ENCODE results near the gene THG1L.
"Not testable (repeated sequence)": the region's sequence is repeated elsewhere in the genome, so short reads cannot be mapped to it uniquely, and the experiment has no call there.

The THG1L gene

DNA sequence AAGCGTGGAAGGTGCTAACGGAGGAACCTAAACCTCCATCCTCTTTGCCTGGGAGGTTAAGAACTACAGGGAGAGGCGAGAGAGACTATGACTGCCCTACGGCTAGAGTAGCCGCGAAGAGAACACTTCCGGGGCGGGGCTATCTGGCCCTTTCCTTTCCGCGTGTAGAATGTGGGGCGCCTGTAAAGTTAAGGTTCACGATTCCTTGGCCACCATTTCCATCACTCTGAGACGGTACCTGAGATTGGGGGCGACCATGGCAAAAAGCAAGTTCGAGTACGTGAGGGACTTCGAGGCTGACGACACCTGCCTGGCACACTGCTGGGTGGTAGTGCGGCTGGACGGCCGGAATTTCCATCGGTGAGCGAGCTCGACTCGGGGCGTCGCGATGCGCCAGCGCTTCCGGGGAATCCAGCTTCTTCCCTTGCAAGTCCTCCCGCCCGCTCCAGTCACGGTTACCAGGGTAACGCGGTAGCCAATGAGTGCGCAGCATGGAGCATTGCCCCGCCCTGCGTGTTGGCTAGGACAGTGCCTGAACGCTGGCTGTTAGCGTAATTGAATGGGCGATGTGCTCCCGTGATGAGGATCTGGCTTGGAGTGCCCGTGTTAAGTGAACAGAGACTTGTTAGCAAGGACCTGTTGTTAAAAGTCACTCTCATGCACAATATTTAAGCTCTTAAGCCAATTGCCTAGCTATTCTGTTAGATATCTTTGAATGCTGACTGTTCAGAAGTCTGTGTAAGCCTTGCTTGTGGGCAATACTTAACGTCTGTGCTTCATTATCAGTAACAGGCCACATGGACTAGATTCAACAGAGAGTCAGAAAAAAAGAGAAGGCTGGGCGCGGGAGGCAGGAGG is at the start of gene THG1L:
Gene THG1L, plus strand, starts transcription at position 149 of the 858 bp plus-strand sequence. Its CDS starts 21 bp downstream, at position 170.
- DNase-seq (ENCODE audit: low read depth in 2 of 2), result peak; percentile 96 to 97

DNA sequence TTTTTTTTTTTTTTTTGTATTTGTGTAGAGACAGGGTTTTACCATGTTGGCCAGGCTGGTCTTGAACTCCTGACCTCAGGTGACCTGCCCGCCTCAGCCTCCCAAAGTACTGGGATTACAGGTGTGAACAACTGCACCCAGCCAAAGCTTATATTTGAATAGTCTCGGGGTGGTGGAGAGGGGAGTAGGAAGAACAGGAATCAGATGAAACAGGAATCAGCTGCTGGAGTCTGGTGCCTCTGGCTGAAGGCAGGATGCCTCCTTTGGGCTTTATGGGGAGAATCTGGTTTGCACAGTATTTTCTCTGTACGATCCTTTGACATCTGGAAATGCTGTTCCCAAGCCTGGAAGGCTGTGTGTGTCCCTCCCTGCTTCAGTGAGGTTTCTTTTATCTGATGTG is 49.0 kb upstream of the THG1L start:
- no peak for DNase-seq (ENCODE audit: low read depth in 2 of 2)

DNA sequence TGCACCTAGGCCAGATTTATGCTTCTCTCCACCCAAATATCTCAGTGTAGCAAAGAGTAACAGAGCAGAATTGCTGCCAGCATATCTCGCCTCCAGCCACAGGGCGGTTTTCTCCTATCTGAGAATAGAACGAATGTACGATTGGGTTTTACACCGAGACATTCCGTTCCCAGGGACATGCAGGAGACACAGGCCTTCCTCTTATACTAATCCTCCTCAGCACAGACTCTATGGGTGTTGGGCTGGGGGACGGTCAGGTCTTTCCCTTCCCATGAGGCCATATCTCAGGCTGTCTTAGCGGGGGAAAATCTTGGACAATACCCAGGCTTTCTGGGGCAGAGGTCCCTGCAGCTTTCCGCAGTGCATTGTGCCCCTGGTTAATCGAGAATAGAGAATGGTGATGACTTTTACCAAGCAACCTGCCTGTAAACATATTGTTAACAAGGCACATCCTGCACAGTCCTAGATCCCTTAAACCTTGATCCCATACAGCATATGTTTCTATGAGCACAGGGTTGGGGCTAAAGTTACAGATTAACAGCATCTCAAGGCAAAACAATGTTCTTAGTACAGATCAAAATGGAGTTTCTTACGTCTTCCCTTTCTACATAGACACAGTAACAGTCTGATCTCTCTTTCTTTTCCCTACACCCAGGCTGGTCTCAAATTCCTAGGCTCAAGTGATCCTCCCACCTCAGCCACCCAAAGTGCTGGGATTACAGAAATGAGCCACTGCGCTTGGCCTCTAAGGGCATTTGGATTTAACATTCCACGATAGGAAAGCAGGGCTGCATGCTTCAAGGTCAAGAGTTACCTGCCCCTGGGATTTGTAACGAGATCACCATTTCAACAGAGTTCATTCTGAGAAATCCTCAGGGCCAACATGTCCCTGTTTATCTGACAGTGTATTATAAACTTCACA is 44.7 kb upstream of the THG1L start:
- DNase-seq (ENCODE audit: low read depth in 2 of 2), result not testable (repeated sequence)

DNA sequence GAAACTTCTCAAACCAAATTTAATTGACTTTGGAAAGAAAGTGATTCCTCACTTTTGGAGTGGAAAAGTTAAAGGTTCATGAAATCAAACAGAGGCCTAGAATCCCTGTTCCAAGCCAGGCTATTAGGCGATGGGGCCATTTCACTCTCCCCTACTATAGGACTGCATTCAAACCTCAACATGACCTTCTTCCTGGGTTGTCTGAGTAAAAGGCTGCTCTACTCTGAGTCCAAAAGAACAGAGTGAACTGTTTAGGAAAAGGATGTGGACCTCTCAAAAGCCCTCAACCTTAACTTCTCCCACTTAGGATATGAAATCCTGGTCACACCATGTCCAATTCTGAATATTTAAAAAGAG is 44.0 kb upstream of the THG1L start:
- no peak for DNase-seq (ENCODE audit: low read depth in 2 of 2)

GRCh38 chr5:157689942-157690689 is 41.1 kb upstream of the THG1L start:
- no peak for DNase-seq (ENCODE audit: low read depth in 2 of 2)

- no peak for DNase-seq (ENCODE audit: low read depth in 2 of 2)
Measured at GRCh38 chr5:157690690-157691433, 40.4 kb upstream of the THG1L start.

GRCh38 chr5:157693816-157694215 is 37.4 kb upstream of the THG1L start:
- DNase-seq (ENCODE audit: low read depth in 2 of 2), result not testable (repeated sequence)

DNA sequence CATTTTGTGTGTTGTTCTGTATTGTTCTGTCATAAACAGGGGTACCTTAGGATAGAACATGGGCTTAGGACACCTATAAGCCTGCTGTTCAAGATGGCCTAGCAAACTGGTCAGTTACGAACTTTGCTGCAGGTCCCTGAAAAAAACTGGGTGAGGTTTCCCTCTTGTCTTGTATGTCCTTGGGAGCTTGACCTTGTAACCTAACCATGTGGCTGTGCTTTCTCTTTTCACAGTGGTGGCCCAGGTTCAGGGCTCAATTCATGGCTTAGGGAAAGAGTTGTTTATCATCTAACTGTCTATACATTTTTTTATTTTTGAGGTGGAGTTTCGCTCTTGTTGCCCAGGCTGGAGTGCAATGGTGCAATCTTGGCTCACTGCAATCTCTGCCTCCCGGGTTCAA is 35.1 kb upstream of the THG1L start:
- DNase-seq (ENCODE audit: low read depth in 2 of 2), result not testable (repeated sequence)

DNA sequence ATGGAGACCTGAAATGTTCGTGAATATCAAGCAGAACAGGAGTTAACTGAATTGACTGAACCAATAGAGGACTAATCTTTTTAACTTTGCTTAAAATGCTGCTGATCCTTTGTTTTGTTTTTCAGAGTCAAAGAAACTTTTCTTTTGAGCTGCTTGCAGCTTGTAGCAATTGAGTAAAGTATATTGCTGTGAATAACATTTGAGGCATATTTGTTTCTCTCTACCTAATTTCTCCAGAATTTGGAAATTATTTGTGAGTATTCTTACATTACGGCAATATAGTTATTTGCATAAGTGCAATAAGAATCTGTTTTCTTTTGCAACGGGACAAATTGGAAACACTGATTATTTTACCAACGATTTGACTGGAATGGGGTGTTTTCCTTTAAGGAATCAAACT is 32.5 kb upstream of the THG1L start:
- not testable (repeated sequence) for DNase-seq (ENCODE audit: low read depth in 2 of 2)

GRCh38 chr5:157703736-157704135 is 27.5 kb upstream of the THG1L start:
- DNase-seq (ENCODE audit: low read depth in 2 of 2), result no peak

DNA sequence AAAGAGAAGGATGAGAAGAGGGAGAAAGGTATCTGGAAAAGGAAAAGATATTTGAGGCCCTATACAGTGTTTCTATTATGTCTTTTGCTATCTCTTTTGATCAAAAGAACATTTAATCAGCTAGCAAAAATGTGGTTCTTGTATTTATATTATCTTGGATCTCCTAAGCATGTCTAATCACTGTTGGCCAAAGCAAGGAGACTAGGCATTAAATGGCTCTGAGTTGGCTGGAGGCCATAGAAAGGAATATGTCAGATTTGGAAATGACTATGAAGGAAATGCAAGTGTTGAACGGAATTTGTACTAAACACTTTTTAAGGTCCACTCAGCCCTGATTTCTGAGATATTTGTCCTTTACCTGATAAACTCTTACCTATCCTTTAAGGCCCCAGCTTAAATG is 22.4 kb upstream of the THG1L start:
- DNase-seq (ENCODE audit: low read depth in 2 of 2), result no peak

GRCh38 chr5:157709346-157709745 is 21.9 kb upstream of the THG1L start:
- no peak for DNase-seq (ENCODE audit: low read depth in 2 of 2)

DNA sequence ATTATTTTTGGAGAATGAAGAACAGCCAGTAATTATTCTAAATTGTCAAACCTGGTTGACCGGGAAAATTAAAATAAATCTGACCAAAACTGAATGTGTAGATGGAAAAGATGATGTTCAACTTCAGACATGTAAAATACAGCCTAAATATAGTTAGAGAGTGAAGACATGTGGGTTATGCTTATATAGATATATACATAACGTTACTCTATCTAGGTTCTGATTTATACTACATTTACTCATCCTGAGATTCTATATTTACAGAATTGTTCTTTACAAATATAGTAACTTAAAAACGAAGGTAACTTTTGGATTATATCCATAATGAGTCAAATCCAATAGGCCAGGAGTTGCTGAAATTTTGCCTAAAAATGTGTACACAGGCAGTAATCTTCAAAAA is 20.8 kb upstream of the THG1L start:
- DNase-seq (ENCODE audit: low read depth in 2 of 2), result no peak

- DNase-seq (ENCODE audit: low read depth in 2 of 2), result peak; percentile 65 to 68
Measured at GRCh38 chr5:157710882-157711281, 20.3 kb upstream of the THG1L start.

DNA sequence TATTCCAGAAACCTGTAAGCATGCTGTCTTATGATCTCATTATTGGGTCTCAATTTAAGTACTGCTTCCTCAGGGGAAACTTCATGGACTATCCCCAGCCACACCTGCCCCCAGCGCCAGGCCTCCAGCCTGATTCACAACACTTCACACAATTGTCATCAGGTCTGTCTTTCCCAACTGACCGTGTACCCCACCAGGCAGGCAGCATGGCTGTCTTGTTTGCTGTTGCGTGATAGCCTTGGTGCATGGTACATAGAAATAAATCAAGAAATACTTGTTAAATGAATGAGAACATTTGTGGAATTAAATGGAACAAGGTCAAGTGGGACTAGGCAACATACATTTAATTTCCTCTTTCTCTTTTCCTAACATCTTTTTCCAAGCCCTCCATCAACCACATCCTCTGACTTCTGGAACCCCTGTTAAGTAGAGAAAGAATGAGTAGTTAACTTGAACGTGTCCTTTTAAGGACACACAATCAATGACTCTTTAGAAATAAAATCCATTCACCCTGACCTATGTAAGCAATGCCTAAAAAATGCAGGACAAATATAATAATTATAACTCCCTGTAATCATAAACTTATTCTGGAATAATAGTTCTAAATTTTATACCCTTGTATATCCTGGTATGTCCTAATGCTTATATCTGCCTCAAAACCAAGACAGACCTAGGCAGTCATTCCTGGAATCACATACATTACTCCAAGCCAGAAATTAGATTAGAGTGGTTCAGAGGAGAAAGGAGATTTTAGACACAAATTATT is 17.2 kb upstream of the THG1L start:
- DNase-seq (ENCODE audit: low read depth in 2 of 2), result no peak

DNA sequence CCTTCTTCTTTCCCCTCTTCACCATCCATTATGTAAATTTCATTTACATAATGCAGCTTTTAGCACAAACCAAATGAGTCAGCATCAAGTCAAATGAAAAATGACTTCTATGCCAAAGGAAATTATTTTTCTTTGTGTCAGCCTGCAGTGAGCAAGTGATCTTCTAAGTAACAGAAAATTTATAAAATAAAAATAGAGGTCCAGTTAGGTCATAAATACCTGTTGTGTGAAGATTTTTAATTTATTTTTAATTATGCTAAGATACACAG is 16.7 kb upstream of the THG1L start:
- no peak for DNase-seq (ENCODE audit: low read depth in 2 of 2)

DNA sequence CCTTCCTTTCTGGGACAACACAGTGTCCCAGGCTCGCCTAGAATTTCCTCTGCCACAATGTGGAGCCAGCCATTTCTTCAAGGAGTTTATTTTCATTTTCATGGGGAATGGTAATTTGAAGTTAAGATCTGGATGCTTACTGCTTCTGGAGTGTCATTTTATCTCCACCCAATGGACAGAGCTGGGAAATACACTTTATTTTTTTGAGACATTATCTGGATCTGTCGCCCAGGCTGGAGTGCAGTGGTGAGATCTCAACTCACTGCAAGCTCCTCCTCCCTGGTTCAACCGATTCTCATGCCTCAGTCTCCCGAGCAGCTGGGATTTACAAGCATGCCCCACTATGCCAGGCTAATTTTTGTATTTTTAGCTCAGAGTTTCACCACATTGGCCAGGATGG is 12.7 kb upstream of the THG1L start:
- peak; percentile 58 for DNase-seq (ENCODE audit: low read depth in 2 of 2)

- DNase-seq (ENCODE audit: low read depth in 2 of 2), result no peak
Measured at GRCh38 chr5:157719245-157719644, 12.0 kb upstream of the THG1L start.

- no peak for DNase-seq (ENCODE audit: low read depth in 2 of 2)
Measured at GRCh38 chr5:157721159-157721558, 10.1 kb upstream of the THG1L start.

DNA sequence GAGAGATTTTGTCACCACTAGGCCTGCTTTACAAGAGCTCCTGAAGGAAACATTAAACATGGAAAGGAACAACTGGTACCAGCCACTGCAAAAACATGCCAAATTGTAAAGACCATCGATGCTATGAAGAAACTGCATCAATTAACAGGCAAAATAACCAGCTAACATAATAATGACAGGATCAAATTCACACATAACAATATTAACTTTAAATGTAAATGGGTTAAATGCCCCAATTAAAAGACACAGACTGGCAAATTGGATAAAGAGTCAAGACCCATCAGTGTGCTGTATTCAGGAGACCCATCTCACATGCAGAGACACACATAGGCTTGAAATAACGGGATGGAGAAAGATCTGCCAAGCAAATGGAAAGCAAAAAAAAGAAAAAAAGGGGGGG is 8.3 kb upstream of the THG1L start:
- DNase-seq (ENCODE audit: low read depth in 2 of 2), result not testable (repeated sequence)

DNA sequence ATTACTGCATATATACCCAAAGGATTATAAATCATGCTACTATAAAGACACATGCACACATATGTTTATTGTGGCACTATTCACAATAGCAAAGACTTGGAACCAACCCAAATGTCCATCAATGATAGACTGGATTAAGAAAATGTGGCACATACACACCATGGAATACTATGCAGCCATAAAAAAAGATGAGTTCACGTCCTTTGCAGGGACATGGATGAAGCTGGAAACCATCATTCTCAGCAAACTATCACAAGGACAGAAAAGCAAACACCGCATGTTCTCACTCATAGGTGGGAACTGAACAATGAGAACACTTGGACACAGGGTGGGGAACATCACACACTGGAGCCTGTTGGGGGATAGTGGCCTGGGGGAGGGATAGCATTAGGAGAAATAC is 4.6 kb upstream of the THG1L start:
- DNase-seq (ENCODE audit: low read depth in 2 of 2), result not testable (repeated sequence)

Measured in fibroblast of skin of left quadriceps (primary cell).